Esophagus mucosa (tissue), 1 donor: ENCODE results near the gene PPFIA1. TPM values are rescaled to one million over a fixed set of nuclear protein-coding genes. Genes with fewer than 3 reads are reported as not detected.
"Not testable (repeated sequence)": the region's sequence is repeated elsewhere in the genome, so short reads cannot be mapped to it uniquely, and the experiment has no call there.

Experiments
- ATAC-seq: fragments of 200-7000 bp; cut with Tn5 transposase; one replicate; pipeline ENCODE4 v1.9.1; 2020
- total RNA-seq: library from RNA; stranded (reverse); gene quantifications from one replicate; pipeline ENCODE4 v1.2.4, GENCODE V29; 2023
- donor health status: DM: yes; HTN: yes; CAD: no.

PPFIA1 gene
- total RNA-seq, 1 donor from 2014 or later: 25.1 TPM

- ATAC-seq: no peak
Measured at GRCh38 chr11:70397336-70397982, 127.0 kb downstream of the PPFIA1 start.

DNA sequence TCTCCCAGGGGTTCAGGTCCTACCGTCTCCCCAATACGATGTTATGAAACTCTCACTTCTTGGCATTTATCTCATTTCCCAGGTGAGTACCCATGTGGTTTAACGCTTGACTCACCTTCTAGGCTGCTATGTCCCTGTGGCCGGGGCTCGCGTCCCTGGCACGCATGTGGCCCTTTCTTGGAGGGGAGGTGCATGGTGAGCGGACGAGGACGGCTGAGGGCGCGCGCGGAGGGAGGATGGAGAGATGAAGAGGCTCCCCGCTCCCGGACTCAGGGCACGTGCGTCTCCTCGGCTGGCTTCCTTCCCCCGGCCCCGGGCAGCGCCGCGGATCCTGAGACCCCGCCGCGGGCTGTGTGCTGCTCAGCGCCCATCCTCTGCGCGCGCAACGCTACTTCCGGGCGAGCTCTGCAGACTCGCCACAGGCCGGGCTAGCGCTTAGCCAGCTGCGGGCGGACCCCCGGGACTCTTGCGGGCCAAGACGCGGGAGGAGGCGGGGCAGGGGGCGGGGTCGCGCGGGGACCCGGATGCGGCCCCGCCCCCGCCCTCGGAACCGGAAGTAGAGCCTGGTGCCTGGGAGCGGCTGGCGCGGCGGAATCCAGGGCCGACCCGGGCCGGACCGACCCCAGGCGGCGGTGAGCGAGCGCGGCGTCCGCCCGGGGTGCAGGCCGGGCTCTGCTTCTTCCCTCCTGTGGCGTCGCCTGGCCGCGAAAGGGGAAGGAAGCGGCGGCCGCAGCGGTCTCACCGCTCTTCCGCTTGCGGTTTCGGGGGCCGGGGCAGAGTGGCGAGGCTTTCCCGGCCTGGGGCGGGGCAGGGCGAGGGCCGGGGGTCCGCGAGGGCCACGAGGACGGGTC lies 127.7 kb downstream of the PPFIA1 start, which contains the start of gene CTTN:
TSS of gene CTTN (plus strand) at position 547 of the 851 bp plus-strand sequence. CDS start 8,769 bp downstream, outside the sequence.
- peak; percentile 81 for ATAC-seq

DNA sequence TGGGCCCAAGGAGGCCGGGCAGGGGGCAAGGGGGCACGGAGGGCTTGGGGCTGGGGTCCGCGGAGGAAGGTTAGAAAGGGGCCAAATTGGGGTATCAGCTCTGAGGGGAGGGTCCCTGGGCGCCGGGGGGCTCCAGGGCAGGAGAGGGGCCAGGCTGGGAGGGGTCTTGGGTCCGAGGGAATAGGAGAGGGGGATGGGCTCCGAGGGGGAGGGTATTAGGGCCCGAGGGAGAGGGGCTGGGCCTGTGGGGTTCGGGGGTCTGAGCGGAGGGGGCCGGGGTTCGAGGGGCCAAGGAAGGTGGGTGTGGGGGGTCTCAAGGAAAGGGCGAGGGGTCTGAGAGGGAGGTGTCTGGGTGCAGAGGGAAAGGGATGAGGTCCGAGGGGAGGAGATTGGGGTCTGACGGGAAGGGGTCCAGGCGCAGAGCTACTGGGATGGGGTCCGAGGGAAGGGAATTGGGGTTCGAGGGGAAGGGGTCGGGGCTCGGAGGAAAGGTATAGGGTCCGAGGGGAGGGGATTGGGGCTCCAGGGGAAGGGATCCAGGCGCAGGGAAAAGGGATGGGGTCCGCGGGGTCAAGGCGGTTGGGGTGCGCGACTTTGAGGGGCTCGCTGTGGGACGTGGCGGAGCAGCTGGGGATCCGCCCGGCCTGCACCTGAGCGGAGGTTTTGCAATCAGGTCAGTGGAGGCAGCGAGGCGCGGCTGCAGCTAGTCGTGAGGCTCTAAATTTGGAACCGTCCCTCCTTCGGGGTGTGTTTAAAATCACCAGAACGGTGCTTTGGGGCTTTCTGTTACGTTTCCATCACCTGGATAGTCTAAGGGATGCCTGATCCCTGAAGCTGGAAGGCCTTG lies 128.6 kb downstream of the PPFIA1 start:
- ATAC-seq: peak; percentile 54

DNA sequence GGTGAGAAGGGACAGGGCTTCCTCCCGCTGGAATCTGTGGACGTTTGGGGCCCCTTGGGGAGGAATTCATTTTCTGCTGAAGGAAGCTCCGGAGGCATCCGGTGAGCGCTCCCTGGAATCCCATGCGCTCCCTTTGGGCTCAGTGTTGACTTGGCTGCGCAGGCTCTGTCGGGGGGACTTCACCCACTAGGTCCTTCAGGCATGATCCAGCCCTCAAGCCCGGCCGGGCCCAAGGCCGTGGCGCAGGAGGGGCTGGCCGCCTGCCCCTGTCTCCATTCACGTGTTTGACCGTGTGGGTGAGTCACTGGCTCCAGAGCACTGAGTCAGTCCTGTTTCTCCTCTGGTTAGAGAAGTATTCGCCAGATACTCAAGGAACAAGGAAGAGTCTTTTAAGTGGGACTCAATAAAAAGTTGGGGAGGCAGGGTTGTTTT lies 129.2 kb downstream of the PPFIA1 start:
- peak; percentile 80 for ATAC-seq

DNA sequence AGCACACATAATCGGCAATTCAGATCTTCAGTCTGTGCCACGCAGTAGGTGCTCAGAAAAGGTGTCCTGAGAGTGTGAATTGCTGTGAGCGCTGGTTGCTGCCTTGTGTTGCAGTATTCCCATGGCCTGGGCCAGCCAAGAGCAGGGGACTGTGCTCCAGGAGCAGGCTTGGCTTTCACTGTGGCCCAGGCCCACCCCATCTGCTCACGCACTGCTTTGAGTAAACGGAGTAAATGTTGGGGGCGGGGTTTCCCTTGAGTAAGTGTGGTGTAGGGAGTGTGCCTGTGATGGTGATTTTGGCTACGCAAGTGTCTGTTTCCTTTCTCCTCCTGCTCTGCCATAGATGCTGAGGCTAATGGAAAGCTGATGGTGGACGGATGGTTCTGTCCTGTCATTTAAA lies 130.2 kb downstream of the PPFIA1 start:
- no peak for ATAC-seq

- no peak for ATAC-seq
Measured at GRCh38 chr11:70402016-70402415, 131.5 kb downstream of the PPFIA1 start.

DNA sequence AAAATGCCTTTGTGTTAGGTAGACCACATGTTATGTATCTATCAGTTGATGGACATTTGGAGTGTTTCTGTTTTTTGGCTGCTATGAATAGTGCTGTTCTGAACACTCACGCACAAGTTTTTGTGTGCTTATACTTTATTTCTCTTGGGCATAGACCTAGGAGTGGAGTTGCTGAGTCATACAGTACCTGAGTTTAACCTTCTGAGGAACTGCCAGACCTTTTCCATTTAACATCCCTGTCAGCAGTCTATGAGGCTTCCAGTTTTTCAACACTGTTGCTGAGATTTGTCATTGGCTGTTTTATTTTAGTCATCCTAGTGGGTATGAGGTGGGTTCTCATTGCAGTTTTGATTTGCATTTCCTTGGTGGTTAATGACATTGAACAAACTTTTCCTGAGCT lies 132.2 kb downstream of the PPFIA1 start:
- peak; percentile 49 for ATAC-seq

DNA sequence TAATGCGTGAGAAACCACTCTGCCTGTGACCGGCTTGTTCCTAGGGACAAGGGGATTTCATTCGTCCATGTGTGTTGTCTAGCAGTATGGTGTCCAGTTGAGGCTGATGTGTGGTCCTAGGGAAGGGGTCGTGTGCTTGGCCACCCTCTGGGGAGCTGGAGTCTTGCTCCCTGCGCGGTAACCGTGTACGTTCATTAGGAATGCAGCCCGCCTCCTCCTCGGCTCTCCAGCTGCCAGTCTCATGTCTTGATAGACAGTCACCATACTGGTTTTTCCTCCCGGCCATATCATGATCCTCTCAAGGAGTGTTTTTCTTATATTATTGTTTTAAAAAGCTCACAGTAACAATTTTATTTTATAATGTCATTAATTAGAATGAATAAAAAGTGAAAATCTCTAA lies 133.8 kb downstream of the PPFIA1 start:
- no peak for ATAC-seq

DNA sequence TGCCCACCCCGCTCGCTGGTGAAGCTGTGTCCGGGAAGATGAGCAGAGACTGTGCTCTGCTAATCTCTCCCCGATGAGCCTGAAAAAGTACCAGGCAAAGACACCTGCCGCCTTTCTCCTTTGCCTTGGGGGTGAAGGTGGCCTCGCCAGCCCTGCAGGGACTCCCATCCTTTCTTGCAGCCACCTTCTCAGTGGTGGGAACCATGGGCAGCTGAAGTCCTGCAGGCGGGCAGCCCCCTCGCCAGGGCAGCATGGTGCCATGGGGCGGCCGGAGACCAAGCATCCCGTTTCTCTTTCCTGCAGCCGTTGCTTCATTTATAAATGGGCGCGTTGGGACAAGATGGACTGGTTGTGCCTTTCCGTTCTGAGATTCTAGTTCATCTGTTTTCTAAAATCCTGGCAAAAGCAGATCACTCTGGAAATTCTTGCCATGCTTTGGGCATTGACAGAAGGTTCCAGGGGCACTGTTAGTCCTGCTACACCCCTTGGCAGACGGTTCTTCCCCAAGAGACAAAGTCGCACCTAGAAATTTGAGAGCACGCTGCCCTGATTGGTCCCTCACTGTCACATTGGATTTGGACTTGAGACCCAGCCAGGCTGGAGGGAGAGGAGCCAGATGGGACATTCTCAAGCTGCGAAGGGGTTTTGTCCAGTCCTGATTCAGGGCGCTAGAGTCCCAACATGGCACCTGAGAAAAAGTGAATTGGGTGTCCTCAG lies 135.3 kb downstream of the PPFIA1 start:
- no peak for ATAC-seq

GRCh38 chr11:70407121-70407520 lies 136.6 kb downstream of the PPFIA1 start:
- no peak for ATAC-seq

DNA sequence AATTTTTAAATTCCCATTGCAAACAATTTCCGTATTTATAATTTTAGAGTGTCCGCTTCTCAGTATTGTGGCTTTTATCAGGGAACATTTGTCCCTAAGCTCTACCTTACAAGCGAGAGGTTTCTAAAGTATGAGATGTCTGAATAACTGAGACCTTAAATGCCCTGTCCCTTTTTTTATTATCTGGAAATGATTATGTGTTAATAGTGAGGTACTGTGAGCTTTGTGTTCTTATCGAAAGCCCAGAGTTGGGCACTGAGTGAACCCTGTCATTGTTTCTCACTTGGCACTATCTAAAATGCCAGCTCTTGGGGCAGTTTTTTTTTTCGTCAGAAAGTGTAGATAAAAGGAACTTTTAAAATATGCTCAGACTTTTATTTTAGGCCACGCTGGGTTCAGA lies 137.3 kb downstream of the PPFIA1 start:
- ATAC-seq: no peak

DNA sequence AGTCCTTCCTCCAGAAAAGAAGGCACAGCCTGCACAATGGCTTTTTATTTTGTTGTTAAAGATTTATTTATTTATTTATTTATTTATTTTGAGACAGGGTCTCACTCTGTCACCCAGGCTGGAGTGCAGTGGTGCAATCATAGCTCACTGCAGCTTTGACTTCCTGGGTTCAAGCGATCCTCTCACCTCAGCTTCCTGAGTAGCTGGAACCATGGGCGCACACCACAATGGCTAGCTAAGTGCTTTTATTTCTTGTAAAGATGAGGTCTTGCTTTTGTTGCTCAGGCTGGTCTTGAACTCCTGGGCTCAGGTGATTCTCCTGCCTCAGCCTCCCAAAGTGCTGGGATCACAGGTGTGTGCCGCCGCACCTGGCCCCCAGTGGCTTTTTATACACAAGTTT lies 137.8 kb downstream of the PPFIA1 start:
- ATAC-seq: not testable (repeated sequence)

DNA sequence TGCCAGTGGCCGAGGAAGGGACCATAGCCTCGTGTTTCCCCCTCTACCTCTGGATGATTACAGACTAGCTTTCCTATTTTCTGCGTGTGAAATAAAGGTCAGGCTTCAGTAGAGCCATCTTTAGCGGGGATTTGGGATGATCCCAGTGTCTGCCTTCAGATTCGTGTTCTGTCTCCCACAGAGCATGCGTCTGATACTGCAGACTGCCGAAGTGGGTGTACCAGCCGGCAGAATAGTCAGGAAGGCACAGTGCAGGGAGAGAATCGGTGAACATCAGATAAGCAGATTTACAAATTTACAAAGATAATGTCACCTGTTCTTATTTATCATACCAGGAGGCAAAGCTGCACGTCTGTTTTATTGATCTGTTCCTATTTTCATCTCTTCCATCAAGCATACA lies 138.9 kb downstream of the PPFIA1 start:
- no peak for ATAC-seq

- no peak for ATAC-seq
Measured at GRCh38 chr11:70409871-70410270, 139.4 kb downstream of the PPFIA1 start.

DNA sequence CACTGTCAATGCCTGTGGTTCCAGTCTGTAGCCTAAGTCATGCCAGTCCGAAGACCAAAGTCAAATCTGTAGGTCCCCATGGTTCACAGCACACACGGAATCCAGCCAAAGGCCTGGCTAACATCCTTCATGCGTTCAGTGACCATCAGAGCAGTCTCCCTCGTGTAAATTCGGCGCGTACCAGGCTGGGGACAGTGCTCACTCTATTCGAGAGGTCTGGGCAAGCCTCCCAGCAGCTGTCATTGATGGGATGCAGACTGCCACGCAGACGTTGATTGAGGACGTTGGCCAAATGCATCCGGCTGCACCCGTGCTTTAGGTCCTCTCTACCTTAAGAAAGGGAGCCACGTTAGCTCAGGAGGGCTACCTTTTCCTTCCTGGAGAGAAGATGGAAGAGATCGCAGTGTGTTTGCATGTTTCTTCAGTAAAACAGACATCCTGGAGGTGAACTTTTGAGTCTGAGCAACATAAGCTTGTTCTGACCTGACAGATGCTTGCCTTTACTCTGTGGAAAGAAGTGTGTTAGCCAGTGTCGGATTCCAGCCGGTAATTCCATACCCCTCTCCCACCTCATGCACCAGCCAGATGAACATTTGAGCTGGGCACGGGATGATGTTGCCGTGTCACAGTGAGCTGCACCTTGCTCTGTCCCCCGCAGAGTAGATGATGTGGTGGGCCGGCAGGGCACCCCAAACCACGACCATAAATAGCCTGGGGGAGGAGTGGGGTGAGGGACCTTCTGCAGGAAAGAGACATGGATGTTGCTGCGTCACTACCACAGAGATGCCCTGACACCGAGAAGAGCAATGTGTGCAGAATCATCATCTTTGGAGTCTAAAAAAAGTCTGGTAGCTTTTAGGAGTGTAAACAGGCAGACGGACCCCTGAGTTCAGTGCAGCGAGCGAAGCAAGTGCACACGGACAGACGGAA lies 140.1 kb downstream of the PPFIA1 start:
- ATAC-seq: no peak

GRCh38 chr11:70411713-70412452 lies 141.4 kb downstream of the PPFIA1 start:
- ATAC-seq: no peak

- no peak for ATAC-seq
Measured at GRCh38 chr11:70413151-70413550, 142.7 kb downstream of the PPFIA1 start.

DNA sequence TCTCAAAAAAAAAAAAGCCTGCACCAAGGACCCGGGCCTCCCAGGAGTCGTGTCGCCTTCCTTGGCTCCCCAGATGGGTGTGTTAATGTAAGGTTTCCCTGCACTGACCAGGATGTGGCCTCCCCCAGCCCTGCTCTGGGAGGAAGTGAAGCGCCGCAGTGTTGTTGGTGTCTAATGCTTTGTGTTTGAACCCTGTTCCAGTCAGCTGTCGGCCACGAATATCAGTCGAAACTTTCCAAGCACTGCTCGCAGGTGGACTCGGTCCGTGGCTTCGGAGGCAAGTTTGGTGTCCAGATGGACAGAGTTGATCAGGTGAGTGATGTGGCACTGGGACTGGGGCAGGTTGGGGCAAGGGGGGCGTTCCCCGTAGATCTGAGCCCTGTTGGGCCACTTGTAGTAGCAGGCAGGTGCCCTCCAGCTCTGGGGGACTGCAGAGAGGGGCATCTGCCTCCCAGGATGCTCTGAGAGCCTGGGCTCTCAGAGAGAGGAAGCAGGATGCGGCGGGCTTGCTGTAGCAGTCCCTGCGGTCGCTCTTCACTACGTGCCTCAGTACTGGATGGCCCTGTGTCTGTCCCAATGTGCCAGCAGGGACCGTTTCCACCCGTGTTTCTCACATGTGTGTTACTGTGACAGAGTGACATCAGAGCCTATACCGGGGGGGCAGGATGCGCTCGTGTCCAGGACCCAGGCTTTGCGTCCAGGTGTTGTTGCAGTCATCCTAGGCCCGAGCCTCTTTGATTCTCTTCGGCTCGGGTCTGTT lies 144.0 kb downstream of the PPFIA1 start:
- no peak for ATAC-seq

- peak; percentile 39 for ATAC-seq
Measured at GRCh38 chr11:70415191-70415590, 144.7 kb downstream of the PPFIA1 start.
